SH-SY5Y (cell line): ENCODE measurements around the gene TTLL9.

Experiments
- GATA2 ChIP-seq: IDR thresholded peaks from 2 replicates; pipeline ENCODE4 v1.6.1; 2011; ENCODE audit warnings: mild to moderate bottlenecking, low read depth, low read length
- GATA3 ChIP-seq: IDR thresholded peaks from 2 replicates; pipeline ENCODE4 v1.6.1; 2011; ENCODE audit warnings: low read depth, mild to moderate bottlenecking, low read length, moderate library complexity

DNA sequence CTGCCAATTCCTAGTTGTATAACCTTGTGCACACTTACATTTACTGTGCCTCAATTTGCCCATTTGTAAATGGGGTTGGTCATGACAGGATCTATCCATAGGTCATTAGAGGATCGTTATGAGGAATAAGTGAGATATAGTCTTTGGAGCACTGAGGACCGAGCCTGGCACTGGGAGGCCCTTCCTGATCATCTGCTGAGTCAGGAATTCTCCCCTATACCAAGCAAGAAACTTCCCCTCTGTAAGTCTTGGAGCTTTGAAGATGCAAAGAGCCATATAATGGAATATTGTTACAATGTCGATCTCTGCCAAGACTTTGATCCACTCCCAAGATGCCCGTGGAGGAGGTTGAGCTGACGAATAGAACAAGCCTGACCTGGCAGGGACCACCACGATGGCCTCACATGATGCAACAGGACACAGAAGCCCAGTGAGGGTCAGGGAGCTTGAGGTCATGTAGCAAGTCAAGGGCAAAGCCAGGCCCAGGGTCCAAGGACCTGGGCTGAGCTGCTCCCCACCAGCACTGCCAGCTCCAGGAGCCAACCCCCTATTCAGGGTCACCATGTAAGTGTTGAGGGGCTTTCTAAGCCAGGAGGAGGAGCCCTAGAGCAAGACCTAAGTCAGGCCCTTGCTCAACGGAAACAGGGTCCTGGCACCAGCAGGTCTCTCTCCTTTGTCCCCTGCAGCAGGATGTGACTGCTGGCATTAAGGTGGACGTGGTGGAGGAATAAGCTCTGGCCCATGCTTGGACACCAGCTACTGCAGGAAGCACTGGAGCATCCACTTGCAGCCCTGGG lies 64.7 kb downstream of the TTLL9 start:
- TF ChIP-seq GATA2 (no peak), GATA3 (no peak)
